Hepatocyte (in vitro differentiated cells): ENCODE results near the gene NTRK1. TPM values are rescaled to one million over a fixed set of nuclear protein-coding genes. Genes with fewer than 3 reads are reported as not detected.

Experiments
- DNase-seq: peaks from one replicate; pipeline ENCODE4 v3.0.0-alpha.2; 2016; ENCODE audit warnings: low spot score
- H2AFZ ChIP-seq: fragments of 200-600 bp; sonication (generic); 2 replicates; pipeline ENCODE4 v1.6.0; 2016; ENCODE audit warnings: antibody characterized with exemption, mild to moderate bottlenecking
- H3K27ac ChIP-seq: fragments of 200-600 bp; sonication (generic); 2 replicates; pipeline ENCODE4 v1.5.1; 2016; ENCODE audit warnings: mild to moderate bottlenecking
- H3K27me3 ChIP-seq: fragments of 200-600 bp; sonication (generic); 2 replicates; pipeline ENCODE4 v1.6.1; 2016
- H3K36me3 ChIP-seq: fragments of 200-600 bp; sonication (generic); replicated peaks from 2 replicates; pipeline ENCODE4 v1.5.1; 2016; ENCODE audit warnings: low read depth; ENCODE audit not compliant: insufficient read depth
- H3K4me1 ChIP-seq: fragments of 200-600 bp; sonication (generic); 2 replicates; pipeline ENCODE4 v1.5.1; 2016; ENCODE audit warnings: mild to moderate bottlenecking, moderate library complexity; ENCODE audit not compliant: insufficient read depth
- H3K4me2 ChIP-seq: fragments of 200-600 bp; sonication (generic); 2 replicates; pipeline ENCODE4 v1.6.0; 2016
- H3K4me3 ChIP-seq: fragments of 200-600 bp; sonication (generic); 2 replicates; pipeline ENCODE4 v1.5.1; 2016; ENCODE audit warnings: mild to moderate bottlenecking
- H3K79me2 ChIP-seq: fragments of 200-600 bp; sonication (generic); 2 replicates; pipeline ENCODE4 v1.6.0; 2017; ENCODE audit warnings: mild to moderate bottlenecking
- H3K9me2 ChIP-seq: fragments of 200-600 bp; sonication (generic); replicated peaks from 2 replicates; pipeline ENCODE4 v1.6.0; 2017; ENCODE audit warnings: mild to moderate bottlenecking; ENCODE audit not compliant: insufficient read depth
- H3K9me3 ChIP-seq: fragments of 200-600 bp; sonication (generic); 2 replicates; pipeline ENCODE4 v1.5.1; 2016; ENCODE audit warnings: low read depth, mild to moderate bottlenecking
- H4K20me1 ChIP-seq: fragments of 200-600 bp; sonication (generic); 2 replicates; pipeline ENCODE4 v1.6.0; 2016; ENCODE audit warnings: mild to moderate bottlenecking; ENCODE audit not compliant: insufficient read depth, poor library complexity, severe bottlenecking
- EZH2 ChIP-seq: fragments of 200-600 bp; sonication (generic); IDR thresholded peaks from 2 replicates; pipeline ENCODE4 v1.6.1; 2016; ENCODE audit warnings: antibody characterized with exemption, mild to moderate bottlenecking, borderline replicate concordance
- EZH2phosphoT487 ChIP-seq: fragments of 200-600 bp; sonication (generic); IDR thresholded peaks from one replicate; pipeline ENCODE4 v1.6.1; 2018; ENCODE audit warnings: antibody characterized with exemption, mild to moderate bottlenecking, low read depth, moderate library complexity; ENCODE audit not compliant: unreplicated experiment, severe bottlenecking
- WGBS: methylation state at CpG from one replicate; pipeline ENCODE4 v1.1.6; 2016; ENCODE audit warnings: low lambda C conversion rate; ENCODE audit errors: missing lambda C conversion rate; 5-methylcytosine and 5-hydroxymethylcytosine counted together
- polyA plus RNA-seq: library from polyadenylated mRNA; unstranded; fragments of >200 nt; fragmentation: Nextera tagmentation; extraction: Ambion mirVana; gene quantifications from 2 replicates; pipeline ENCODE4 v1.2.1, GENCODE V29; 2016
- total RNA-seq: library from RNA; depleted of rRNA; stranded (reverse); fragments of >200 nt; gene quantifications from 2 replicates; pipeline ENCODE4 v1.2.3, GENCODE V29; 2014
- TF ChIP-seq, protein P1 (sequence below): fragments of 200-600 bp; sonication (generic); IDR thresholded peaks from 2 replicates; pipeline ENCODE4 v1.5.1; 2016; ENCODE audit warnings: antibody characterized with exemption, mild to moderate bottlenecking; ENCODE audit not compliant: poor library complexity

NTRK1 gene
- total and polyA plus RNA-seq, 2 experiments from 2014 or later: 0.13 TPM; not detected in 1

DNA sequence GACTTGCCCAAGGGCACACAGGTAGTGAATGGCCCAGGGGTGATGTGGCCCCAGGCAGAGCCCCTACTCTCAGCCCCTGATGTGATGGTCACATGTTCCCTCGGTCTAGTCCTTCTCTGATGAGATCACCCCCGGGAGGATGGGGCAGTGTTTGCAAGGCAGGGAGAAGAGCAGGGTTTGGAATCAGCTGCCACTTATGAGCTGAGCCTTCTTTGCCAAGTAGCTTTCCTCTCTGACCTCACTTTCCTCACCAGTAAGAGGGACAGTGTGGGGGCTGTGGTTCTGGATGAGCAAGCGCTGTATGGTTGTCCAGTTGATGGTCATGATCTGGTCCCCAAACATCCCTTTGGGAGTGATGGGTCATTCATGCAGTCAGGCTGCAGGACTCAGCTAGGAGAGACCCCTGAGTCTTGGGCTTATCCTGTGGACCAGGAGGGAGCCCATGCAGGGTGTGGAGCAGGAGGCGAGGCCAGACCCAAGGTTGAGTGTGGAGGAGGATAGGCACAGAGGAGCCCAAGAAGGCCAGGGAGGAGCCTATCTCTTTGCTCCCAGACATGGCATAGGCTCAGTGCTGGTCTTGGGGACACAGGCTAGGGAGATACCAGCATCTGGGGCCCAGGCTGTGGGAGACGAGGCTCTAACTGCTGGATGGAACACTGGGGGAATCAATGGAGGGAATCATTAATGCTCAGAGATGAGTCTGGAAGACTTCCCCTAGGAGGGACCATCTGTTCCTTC lies 16.9 kb downstream of the NTRK1 start:
- Histone ChIP-seq H3K27ac (no peak overlapping the region), H3K79me2 (no peaks in the 10 kb centered on the region), H3K4me1 (no peaks in the 10 kb centered on the region), H3K4me2 (no peak overlapping the region), H3K36me3 (no peaks in the 10 kb centered on the region), H3K27me3 (peaks cover 27% of the 10 kb centered on the region), H3K9me2 (no peaks in the 10 kb centered on the region), H3K4me3 (no peak overlapping the region), H4K20me1 (no peaks in the 10 kb centered on the region), H3K9me3 (no peaks in the 10 kb centered on the region), H2AFZ (no peak overlapping the region)
- TF ChIP-seq EZH2 (no peak), EZH2phosphoT487 (no peak)
- TF ChIP-seq, protein P1, sequence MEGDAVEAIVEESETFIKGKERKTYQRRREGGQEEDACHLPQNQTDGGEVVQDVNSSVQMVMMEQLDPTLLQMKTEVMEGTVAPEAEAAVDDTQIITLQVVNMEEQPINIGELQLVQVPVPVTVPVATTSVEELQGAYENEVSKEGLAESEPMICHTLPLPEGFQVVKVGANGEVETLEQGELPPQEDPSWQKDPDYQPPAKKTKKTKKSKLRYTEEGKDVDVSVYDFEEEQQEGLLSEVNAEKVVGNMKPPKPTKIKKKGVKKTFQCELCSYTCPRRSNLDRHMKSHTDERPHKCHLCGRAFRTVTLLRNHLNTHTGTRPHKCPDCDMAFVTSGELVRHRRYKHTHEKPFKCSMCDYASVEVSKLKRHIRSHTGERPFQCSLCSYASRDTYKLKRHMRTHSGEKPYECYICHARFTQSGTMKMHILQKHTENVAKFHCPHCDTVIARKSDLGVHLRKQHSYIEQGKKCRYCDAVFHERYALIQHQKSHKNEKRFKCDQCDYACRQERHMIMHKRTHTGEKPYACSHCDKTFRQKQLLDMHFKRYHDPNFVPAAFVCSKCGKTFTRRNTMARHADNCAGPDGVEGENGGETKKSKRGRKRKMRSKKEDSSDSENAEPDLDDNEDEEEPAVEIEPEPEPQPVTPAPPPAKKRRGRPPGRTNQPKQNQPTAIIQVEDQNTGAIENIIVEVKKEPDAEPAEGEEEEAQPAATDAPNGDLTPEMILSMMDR: no peak
- WGBS: 82% methylated on average over 5 of the region's 5 CpGs
- no peak for DNase-seq

DNA sequence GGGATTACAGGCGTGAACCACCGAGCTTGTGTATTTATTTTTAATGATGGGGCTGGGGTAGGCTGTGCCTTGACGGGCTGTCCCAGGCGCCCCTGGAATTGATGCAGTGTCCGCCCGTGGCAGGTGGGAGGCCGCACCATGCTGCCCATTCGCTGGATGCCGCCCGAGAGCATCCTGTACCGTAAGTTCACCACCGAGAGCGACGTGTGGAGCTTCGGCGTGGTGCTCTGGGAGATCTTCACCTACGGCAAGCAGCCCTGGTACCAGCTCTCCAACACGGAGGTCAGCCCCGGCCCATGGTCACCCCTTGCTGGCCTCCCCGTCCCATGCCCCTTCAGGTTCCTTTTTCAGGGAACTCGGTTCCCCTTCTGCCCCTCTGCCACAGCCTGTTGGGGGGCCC lies 19.2 kb downstream of the NTRK1 start:
- Histone ChIP-seq H3K27me3 (peaks cover 36% of the 10 kb centered on the region), H3K79me2 (no peaks in the 10 kb centered on the region), H3K9me2 (no peaks in the 10 kb centered on the region), H3K9me3 (no peaks in the 10 kb centered on the region), H4K20me1 (no peaks in the 10 kb centered on the region), H2AFZ (no peak overlapping the region), H3K4me2 (no peak overlapping the region), H3K4me1 (no peaks in the 10 kb centered on the region), H3K36me3 (no peaks in the 10 kb centered on the region), H3K27ac (no peak overlapping the region), H3K4me3 (no peak overlapping the region)
- no peak for DNase-seq
- TF ChIP-seq EZH2phosphoT487: no peak
- no peak for TF ChIP-seq EZH2
- TF ChIP-seq, protein P1: no peak
- 91% methylated on average over 21 of the region's 21 CpGs for WGBS

DNA sequence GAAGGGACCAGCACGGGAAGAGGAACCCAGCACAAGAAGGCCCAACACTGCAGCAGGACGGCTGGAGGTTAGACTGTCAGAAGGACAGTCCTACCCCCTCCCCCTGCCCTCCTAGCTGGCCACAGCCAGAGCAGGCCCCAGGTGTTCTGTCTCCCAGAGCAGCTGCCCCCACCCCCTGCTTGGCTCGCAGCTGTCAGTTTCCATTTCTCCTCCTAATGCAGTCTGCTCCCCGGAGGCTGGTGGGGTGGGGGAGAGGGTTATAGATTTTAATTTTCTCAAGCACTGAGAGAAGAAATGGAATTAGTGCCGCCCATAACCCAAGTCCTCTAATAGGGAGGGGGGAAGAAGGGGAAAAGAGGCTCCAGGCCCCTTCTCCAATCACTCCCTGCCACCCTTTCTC lies 19.8 kb downstream of the NTRK1 start:
- H3K27ac ChIP-seq: no peak overlapping the region
- no peak overlapping the region for H2AFZ ChIP-seq
- no peak overlapping the region for H3K4me2 ChIP-seq
- H3K4me1 ChIP-seq: no peaks in the 10 kb centered on the region
- H3K4me3 ChIP-seq: no peak overlapping the region
- H3K79me2 ChIP-seq: no peaks in the 10 kb centered on the region
- no peaks in the 10 kb centered on the region for H3K9me3 ChIP-seq
- no peak for DNase-seq
- no peaks in the 10 kb centered on the region for H4K20me1 ChIP-seq
- H3K9me2 ChIP-seq: no peaks in the 10 kb centered on the region
- no peaks in the 10 kb centered on the region for H3K36me3 ChIP-seq
- TF ChIP-seq EZH2phosphoT487 (no peak), EZH2 (no peak)
- TF ChIP-seq, protein P1: no peak
- H3K27me3 ChIP-seq: peaks cover 39% of the 10 kb centered on the region
- WGBS: 82% methylated on average over 5 of the region's 5 CpGs
